ENCODE data around the gene SEMA4B.

The SEMA4B gene

DNA sequence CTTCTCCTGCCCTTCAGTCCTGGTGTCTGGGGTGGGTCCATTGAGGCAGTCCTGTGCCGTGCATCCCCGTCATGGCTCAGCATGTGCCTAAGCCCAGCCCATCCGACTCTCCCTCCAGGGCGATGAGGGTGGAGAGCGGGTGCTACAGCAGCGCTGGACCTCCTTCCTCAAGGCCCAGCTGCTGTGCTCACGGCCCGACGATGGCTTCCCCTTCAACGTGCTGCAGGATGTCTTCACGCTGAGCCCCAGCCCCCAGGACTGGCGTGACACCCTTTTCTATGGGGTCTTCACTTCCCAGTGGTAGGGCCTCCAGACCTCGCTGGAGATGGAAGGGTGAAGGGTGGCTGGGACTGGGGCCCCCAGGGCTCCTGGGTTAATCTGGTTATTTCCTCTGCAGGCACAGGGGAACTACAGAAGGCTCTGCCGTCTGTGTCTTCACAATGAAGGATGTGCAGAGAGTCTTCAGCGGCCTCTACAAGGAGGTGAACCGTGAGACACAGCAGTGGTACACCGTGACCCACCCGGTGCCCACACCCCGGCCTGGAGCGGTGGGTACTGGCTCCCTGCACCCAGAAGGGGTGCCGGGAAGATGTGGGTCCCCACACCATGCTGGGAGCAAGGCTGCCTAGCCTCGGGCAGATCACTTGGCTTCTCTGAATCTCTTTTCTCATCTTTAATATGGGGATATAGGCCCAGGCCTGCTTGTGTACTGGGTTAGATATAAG lies 22.5 kb downstream of the SEMA4B start:
- H2BK5ac ChIP-seq (ENCODE audit: low read depth, low read length, poor library complexity, severe bottlenecking) = no peak overlapping the region
- H3K4me2 ChIP-seq (ENCODE audit: low read length, poor library complexity, severe bottlenecking) = no peak overlapping the region
- H3K18ac ChIP-seq (ENCODE audit: low read depth in 1 of 2, low read length in 2 of 2) = no peak overlapping the region
- no peak overlapping the region for H3K4me3 ChIP-seq (ENCODE audit: insufficient read depth in 1 of 2, low read depth in 1 of 2, low read length in 2 of 2)
- 95% methylated on average over 22 of the region's 22 CpGs for WGBS
- no peak overlapping the region for H3K27ac ChIP-seq (ENCODE audit: low read length, poor library complexity, severe bottlenecking)
- no peak overlapping the region for H2BK12ac ChIP-seq (ENCODE audit: low read length in 2 of 2)
- H3K4ac ChIP-seq (ENCODE audit: low read depth in 1 of 2, low read length in 2 of 2) = no peak overlapping the region
- H3K4me1 ChIP-seq (ENCODE audit: control insufficient read depth, insufficient read depth, low read depth, low read length) = peaks cover 21% of the 10 kb centered on the region
- H3K9ac ChIP-seq (ENCODE audit: low read length) = no peak overlapping the region
- no peak overlapping the region for H4K91ac ChIP-seq (ENCODE audit: low read length)
- peaks cover 54 to 62% of the 10 kb centered on the region in 2 experiments for H3K36me3 ChIP-seq (ENCODE audit: control insufficient read depth in 1 of 2, insufficient read depth in 2 of 2, low read depth in 1 of 2, low read length in 2 of 2)
- H4K8ac ChIP-seq (ENCODE audit: low read length) = no peak overlapping the region
- DNase-seq = no peak
- no peak overlapping the region for H2BK15ac ChIP-seq (ENCODE audit: low read depth, poor library complexity, severe bottlenecking)
- no peak overlapping the region for H2BK120ac ChIP-seq (ENCODE audit: low read depth, low read length)
- H2AK5ac ChIP-seq (ENCODE audit: low read length, severe bottlenecking) = peak overlapping the region; percentile 9
- no peak overlapping the region for H3K14ac ChIP-seq (ENCODE audit: low read length in 2 of 2)
- H3K27me3 ChIP-seq (ENCODE audit: control insufficient read depth in 1 of 2, insufficient read depth in 1 of 2, low read length in 2 of 2) = no peaks in the 10 kb centered on the region
- no peak overlapping the region for H2AFZ ChIP-seq (ENCODE audit: low read depth, low read length)
- H3K23ac ChIP-seq (ENCODE audit: low read length in 2 of 2) = no peak overlapping the region
- H3K79me1 ChIP-seq (replicated peaks; ENCODE audit: low read length, poor library complexity, severe bottlenecking) = peaks cover 24% of the 10 kb centered on the region
- H3K9me3 ChIP-seq (ENCODE audit: control insufficient read depth, low read length) = no peaks in the 10 kb centered on the region

DNA sequence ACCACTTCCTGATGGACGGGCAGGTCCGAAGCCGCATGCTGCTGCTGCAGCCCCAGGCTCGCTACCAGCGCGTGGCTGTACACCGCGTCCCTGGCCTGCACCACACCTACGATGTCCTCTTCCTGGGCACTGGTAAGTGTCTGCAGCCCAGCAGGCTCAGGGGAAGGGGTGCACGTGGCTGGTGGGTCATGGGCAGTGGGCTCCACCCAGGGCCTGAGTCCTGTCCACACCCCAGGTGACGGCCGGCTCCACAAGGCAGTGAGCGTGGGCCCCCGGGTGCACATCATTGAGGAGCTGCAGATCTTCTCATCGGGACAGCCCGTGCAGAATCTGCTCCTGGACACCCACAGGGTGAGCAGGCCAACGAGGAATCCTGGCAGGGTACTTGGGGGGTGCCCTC lies 23.9 kb downstream of the SEMA4B start:
- Histone ChIP-seq H3K4ac (ENCODE audit: low read depth in 1 of 2, low read length in 2 of 2) (no peak overlapping the region), H3K27ac (ENCODE audit: low read length, poor library complexity, severe bottlenecking) (no peak overlapping the region), H2AK5ac (ENCODE audit: low read length, severe bottlenecking) (no peak overlapping the region), H3K9me3 (ENCODE audit: control insufficient read depth, low read length) (no peaks in the 10 kb centered on the region), H3K36me3 (ENCODE audit: control insufficient read depth in 1 of 2, insufficient read depth in 2 of 2, low read depth in 1 of 2, low read length in 2 of 2) (peaks cover 63 to 69% of the 10 kb centered on the region in 2 experiments), H4K8ac (ENCODE audit: low read length) (no peak overlapping the region), H3K4me1 (ENCODE audit: control insufficient read depth, insufficient read depth, low read depth, low read length) (peaks cover 19% of the 10 kb centered on the region), H2BK5ac (ENCODE audit: low read depth, low read length, poor library complexity, severe bottlenecking) (no peak overlapping the region), H2BK120ac (ENCODE audit: low read depth, low read length) (no peak overlapping the region), H3K14ac (ENCODE audit: low read length in 2 of 2) (no peak overlapping the region), H2BK12ac (ENCODE audit: low read length in 2 of 2) (no peak overlapping the region), H3K9ac (ENCODE audit: low read length) (no peak overlapping the region), H3K27me3 (ENCODE audit: control insufficient read depth in 1 of 2, insufficient read depth in 1 of 2, low read length in 2 of 2) (no peaks in the 10 kb centered on the region), H3K23ac (ENCODE audit: low read length in 2 of 2) (no peak overlapping the region), H3K79me1 (replicated peaks; ENCODE audit: low read length, poor library complexity, severe bottlenecking) (peaks cover 16% of the 10 kb centered on the region), H3K4me2 (ENCODE audit: low read length, poor library complexity, severe bottlenecking) (no peak overlapping the region), H2AFZ (ENCODE audit: low read depth, low read length) (no peak overlapping the region), H3K18ac (ENCODE audit: low read depth in 1 of 2, low read length in 2 of 2) (no peak overlapping the region), H2BK15ac (ENCODE audit: low read depth, poor library complexity, severe bottlenecking) (no peak overlapping the region), H3K4me3 (ENCODE audit: insufficient read depth in 1 of 2, low read depth in 1 of 2, low read length in 2 of 2) (no peak overlapping the region), H4K91ac (ENCODE audit: low read length) (peak overlapping the region; percentile 18)
- no peak for DNase-seq
- WGBS = 96% methylated on average over 17 of the region's 17 CpGs

DNA sequence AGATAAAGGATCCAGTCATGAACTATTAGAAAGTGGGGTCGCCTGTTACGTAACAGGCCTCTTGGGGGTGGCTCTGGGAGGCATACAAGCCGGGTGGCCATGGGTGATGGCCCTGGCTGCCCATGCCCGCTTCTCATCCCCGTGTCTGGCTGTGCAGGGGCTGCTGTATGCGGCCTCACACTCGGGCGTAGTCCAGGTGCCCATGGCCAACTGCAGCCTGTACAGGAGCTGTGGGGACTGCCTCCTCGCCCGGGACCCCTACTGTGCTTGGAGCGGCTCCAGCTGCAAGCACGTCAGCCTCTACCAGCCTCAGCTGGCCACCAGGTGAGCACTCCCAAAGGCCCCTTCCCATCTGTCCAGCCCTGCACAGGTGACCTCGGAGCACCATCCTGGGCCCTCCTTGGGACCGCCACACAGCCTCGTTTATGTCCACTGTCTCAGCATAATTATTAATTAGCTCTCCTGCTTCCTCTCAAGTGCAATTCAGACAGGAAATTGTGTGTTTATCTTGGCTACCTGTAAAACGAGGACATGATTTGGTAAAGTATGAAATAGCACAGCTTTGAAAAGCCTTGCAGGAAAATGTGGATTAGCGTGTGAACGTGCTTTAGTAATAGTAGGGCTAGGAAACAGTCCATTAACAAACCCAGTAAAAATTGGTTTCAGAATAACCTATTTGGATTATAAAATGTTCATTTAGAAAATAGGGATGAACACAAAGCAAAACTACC lies 24.5 kb downstream of the SEMA4B start:
- no peak overlapping the region for H2BK12ac ChIP-seq (ENCODE audit: low read length in 2 of 2)
- no peak overlapping the region for H3K23ac ChIP-seq (ENCODE audit: low read length in 2 of 2)
- no peak overlapping the region for H3K9ac ChIP-seq (ENCODE audit: low read length)
- H2BK15ac ChIP-seq (ENCODE audit: low read depth, poor library complexity, severe bottlenecking) = no peak overlapping the region
- DNase-seq = no peak
- H2BK120ac ChIP-seq (ENCODE audit: low read depth, low read length) = no peak overlapping the region
- H3K18ac ChIP-seq (ENCODE audit: low read depth in 1 of 2, low read length in 2 of 2) = no peak overlapping the region
- H4K8ac ChIP-seq (ENCODE audit: low read length) = no peak overlapping the region
- WGBS = 90% methylated on average over 14 of the region's 18 CpGs
- no peak overlapping the region for H3K4me2 ChIP-seq (ENCODE audit: low read length, poor library complexity, severe bottlenecking)
- H3K27me3 ChIP-seq (ENCODE audit: control insufficient read depth in 1 of 2, insufficient read depth in 1 of 2, low read length in 2 of 2) = no peaks in the 10 kb centered on the region
- H3K4me3 ChIP-seq (ENCODE audit: insufficient read depth in 1 of 2, low read depth in 1 of 2, low read length in 2 of 2) = no peak overlapping the region
- peaks cover 67 to 75% of the 10 kb centered on the region in 2 experiments for H3K36me3 ChIP-seq (ENCODE audit: control insufficient read depth in 1 of 2, insufficient read depth in 2 of 2, low read depth in 1 of 2, low read length in 2 of 2)
- H2AK5ac ChIP-seq (ENCODE audit: low read length, severe bottlenecking) = no peak overlapping the region
- H3K27ac ChIP-seq (ENCODE audit: low read length, poor library complexity, severe bottlenecking) = no peak overlapping the region
- H3K9me3 ChIP-seq (ENCODE audit: control insufficient read depth, low read length) = no peaks in the 10 kb centered on the region
- H4K91ac ChIP-seq (ENCODE audit: low read length) = no peak overlapping the region
- peaks cover 16% of the 10 kb centered on the region for H3K79me1 ChIP-seq (replicated peaks; ENCODE audit: low read length, poor library complexity, severe bottlenecking)
- H3K4me1 ChIP-seq (ENCODE audit: control insufficient read depth, insufficient read depth, low read depth, low read length) = peaks cover 19% of the 10 kb centered on the region
- H2BK5ac ChIP-seq (ENCODE audit: low read depth, low read length, poor library complexity, severe bottlenecking) = no peak overlapping the region
- no peak overlapping the region for H2AFZ ChIP-seq (ENCODE audit: low read depth, low read length)
- no peak overlapping the region for H3K4ac ChIP-seq (ENCODE audit: low read depth in 1 of 2, low read length in 2 of 2)
- no peak overlapping the region for H3K14ac ChIP-seq (ENCODE audit: low read length in 2 of 2)

DNA sequence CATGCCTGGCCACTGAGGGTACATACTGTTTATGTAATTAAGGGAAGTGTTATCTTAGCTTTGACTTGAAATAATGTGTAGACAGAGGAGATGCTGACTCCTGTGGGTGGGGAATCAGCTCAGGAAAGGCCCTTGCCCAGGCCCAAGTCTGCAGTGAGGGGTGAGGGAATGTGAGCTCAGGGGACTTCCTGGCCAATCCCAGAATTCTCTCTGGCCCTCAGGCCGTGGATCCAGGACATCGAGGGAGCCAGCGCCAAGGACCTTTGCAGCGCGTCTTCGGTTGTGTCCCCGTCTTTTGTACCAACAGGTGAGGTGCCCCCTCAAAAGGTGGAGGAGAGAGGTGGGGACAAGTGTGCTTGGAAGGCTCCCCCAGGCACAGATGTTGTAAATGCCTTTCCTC lies 26.2 kb downstream of the SEMA4B start:
- H3K4ac ChIP-seq (ENCODE audit: low read depth in 1 of 2, low read length in 2 of 2) = no peak overlapping the region
- H3K18ac ChIP-seq (ENCODE audit: low read depth in 1 of 2, low read length in 2 of 2) = no peak overlapping the region
- no peak overlapping the region for H2AFZ ChIP-seq (ENCODE audit: low read depth, low read length)
- H2BK5ac ChIP-seq (ENCODE audit: low read depth, low read length, poor library complexity, severe bottlenecking) = no peak overlapping the region
- H3K4me2 ChIP-seq (ENCODE audit: low read length, poor library complexity, severe bottlenecking) = no peak overlapping the region
- no peak overlapping the region for H3K9ac ChIP-seq (ENCODE audit: low read length)
- no peak overlapping the region for H2BK12ac ChIP-seq (ENCODE audit: low read length in 2 of 2)
- no peak overlapping the region for H3K23ac ChIP-seq (ENCODE audit: low read length in 2 of 2)
- no peak for DNase-seq
- H3K27me3 ChIP-seq (ENCODE audit: control insufficient read depth in 1 of 2, insufficient read depth in 1 of 2, low read length in 2 of 2) = no peaks in the 10 kb centered on the region
- H2AK5ac ChIP-seq (ENCODE audit: low read length, severe bottlenecking) = no peak overlapping the region
- H3K4me3 ChIP-seq (ENCODE audit: insufficient read depth in 1 of 2, low read depth in 1 of 2, low read length in 2 of 2) = no peak overlapping the region
- no peaks in the 10 kb centered on the region for H3K9me3 ChIP-seq (ENCODE audit: control insufficient read depth, low read length)
- peaks cover 20% of the 10 kb centered on the region for H3K79me1 ChIP-seq (replicated peaks; ENCODE audit: low read length, poor library complexity, severe bottlenecking)
- H3K36me3 ChIP-seq (ENCODE audit: control insufficient read depth in 1 of 2, insufficient read depth in 2 of 2, low read depth in 1 of 2, low read length in 2 of 2) = peaks cover 71 to 92% of the 10 kb centered on the region in 2 experiments
- H2BK15ac ChIP-seq (ENCODE audit: low read depth, poor library complexity, severe bottlenecking) = no peak overlapping the region
- no peak overlapping the region for H3K27ac ChIP-seq (ENCODE audit: low read length, poor library complexity, severe bottlenecking)
- H4K8ac ChIP-seq (ENCODE audit: low read length) = no peak overlapping the region
- no peak overlapping the region for H4K91ac ChIP-seq (ENCODE audit: low read length)
- WGBS = 95% methylated on average over 7 of the region's 7 CpGs
- peaks cover 15% of the 10 kb centered on the region for H3K4me1 ChIP-seq (ENCODE audit: control insufficient read depth, insufficient read depth, low read depth, low read length)
- H2BK120ac ChIP-seq (ENCODE audit: low read depth, low read length) = no peak overlapping the region
- no peak overlapping the region for H3K14ac ChIP-seq (ENCODE audit: low read length in 2 of 2)

All from mesenchymal stem cell (in vitro differentiated cells and primary cell).